GM23248 (cell line): Measurements from ENCODE around the gene PPP1CB.

Source experiments
- EZH2 ChIP-seq: fragments of 200-600 bp; sonication (generic); IDR thresholded peaks from 2 replicates; pipeline ENCODE4 v1.6.1; 2018; ENCODE audit warnings: antibody characterized with exemption, mild to moderate bottlenecking; ENCODE audit not compliant: insufficient read depth, poor library complexity, severe bottlenecking
- EZH2phosphoT487 ChIP-seq: fragments of 200-600 bp; sonication (generic); IDR thresholded peaks from 2 replicates; pipeline ENCODE4 v1.6.1; 2018; ENCODE audit warnings: antibody characterized with exemption, moderate library complexity, mild to moderate bottlenecking, low read depth; ENCODE audit not compliant: insufficient read depth

DNA sequence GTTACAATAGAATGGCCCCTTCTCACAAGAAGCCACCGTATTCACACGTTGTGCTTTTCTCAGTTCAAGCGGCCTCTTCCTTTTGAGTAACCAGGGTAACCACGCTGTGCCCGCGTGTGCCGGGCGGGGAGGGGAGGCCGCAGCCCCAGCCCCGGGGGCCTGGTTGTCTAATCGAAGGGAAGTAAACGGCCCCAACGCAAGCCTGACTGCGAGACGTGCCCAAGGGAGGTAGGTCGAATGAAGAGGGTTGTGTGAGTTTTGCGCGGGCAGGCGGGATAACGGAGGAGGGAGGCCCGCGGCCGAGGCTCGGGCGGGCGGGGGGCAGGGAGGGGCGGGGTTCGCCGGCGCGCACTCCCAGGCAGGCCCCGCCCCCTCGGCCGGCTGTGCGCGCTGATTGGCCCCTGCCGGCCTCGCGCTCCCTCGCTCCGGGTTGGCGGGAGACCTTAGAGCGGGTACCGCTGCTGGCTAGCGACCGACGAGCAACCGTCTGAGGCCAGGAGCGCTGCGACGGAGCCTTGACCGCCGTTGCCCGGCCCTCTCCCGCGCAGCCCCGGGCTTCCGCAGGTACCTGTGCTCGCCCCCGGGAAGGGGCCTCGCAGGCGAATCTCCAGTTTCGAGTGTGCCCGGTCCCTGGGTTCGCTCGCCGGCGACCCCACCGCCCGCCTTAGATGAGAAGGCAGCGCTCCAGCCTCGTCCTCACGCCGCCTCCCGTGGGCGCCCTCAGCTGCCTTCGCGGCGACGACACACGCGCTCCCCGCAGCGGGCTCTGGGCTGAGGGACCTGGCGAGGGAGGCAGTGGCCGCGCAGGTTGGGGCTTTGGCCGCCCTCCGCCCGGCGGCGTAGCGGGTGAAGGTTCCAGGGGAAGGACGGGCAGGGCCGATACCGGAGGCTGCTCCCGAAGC, 59.0 kb downstream of the PPP1CB start, which contains the start of gene SPDYA:
- TF ChIP-seq EZH2phosphoT487: no peak
- TF ChIP-seq EZH2: no peak
